Measurements from ENCODE around the gene ARF5. TPM values are rescaled to one million over a fixed set of nuclear protein-coding genes. Genes with fewer than 3 reads are reported as not detected.
"Not testable (repeated sequence)": the region's sequence is repeated elsewhere in the genome, so short reads cannot be mapped to it uniquely, and the experiment has no call there.

The ARF5 gene
- total RNA-seq, 4 donors from 2014 or later = 117 to 180 (median 147) TPM

GRCh38 chr7:127550247-127550646, 38.0 kb upstream of the ARF5 start:
- Histone ChIP-seq H3K4me1 (no peaks in the 10 kb centered on the region), H3K27me3 (no peaks in the 10 kb centered on the region), H3K4me3 (no peak overlapping the region), H3K27ac (replicated peaks in 1 of 4) (no peak overlapping the region), H3K36me3 (no peaks in the 10 kb centered on the region), H3K9me3 (no peaks in the 10 kb centered on the region)
- TF ChIP-seq, protein P1, sequence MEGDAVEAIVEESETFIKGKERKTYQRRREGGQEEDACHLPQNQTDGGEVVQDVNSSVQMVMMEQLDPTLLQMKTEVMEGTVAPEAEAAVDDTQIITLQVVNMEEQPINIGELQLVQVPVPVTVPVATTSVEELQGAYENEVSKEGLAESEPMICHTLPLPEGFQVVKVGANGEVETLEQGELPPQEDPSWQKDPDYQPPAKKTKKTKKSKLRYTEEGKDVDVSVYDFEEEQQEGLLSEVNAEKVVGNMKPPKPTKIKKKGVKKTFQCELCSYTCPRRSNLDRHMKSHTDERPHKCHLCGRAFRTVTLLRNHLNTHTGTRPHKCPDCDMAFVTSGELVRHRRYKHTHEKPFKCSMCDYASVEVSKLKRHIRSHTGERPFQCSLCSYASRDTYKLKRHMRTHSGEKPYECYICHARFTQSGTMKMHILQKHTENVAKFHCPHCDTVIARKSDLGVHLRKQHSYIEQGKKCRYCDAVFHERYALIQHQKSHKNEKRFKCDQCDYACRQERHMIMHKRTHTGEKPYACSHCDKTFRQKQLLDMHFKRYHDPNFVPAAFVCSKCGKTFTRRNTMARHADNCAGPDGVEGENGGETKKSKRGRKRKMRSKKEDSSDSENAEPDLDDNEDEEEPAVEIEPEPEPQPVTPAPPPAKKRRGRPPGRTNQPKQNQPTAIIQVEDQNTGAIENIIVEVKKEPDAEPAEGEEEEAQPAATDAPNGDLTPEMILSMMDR (IDR thresholded peaks at IDR 0.05) = no peak
- no peak for TF ChIP-seq POLR2A (IDR thresholded peaks at IDR 0.05; ENCODE audit: low read depth)
- TF ChIP-seq EP300 (IDR thresholded peaks at IDR 0.05) = no peak
- TF ChIP-seq POLR2AphosphoS5 (IDR thresholded peaks at IDR 0.05) = no peak
- intact Hi-C loops (cut with DNase I) = no loop called here
- no peak for DNase-seq (ENCODE audit: extremely low spot score)
- 68% methylated on average over 1 of the region's 1 CpG for WGBS

DNA sequence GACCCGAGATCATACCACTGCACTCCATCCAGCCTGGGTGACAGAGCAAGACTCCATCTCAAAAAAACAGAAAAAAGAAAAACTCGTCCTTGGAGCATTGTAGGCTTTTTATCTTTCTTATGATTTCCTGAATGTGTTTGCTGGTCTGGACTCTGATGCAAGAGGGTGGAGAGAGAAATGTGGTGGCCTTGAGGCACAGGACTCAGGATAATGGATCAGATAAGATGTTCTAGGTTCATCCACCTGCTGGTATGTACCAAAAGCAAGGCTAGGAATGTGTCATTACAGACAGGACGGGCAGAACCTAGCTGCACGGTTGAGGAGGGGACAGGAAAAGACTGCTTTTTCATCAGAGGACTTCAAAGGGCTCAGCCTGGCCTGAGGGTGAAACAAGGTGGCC, 36.3 kb upstream of the ARF5 start:
- H3K4me1 ChIP-seq = no peaks in the 10 kb centered on the region
- no peak for TF ChIP-seq POLR2AphosphoS5 (IDR thresholded peaks at IDR 0.05)
- no peak for TF ChIP-seq POLR2A (IDR thresholded peaks at IDR 0.05; ENCODE audit: low read depth)
- intact Hi-C loops (cut with DNase I) = no loop called here
- no peak overlapping the region for H3K4me3 ChIP-seq
- no peaks in the 10 kb centered on the region for H3K36me3 ChIP-seq
- no peaks in the 10 kb centered on the region for H3K27me3 ChIP-seq
- H3K27ac ChIP-seq (replicated peaks in 1 of 4) = no peak overlapping the region
- 75% methylated on average over 4 of the region's 4 CpGs for WGBS
- no peaks in the 10 kb centered on the region for H3K9me3 ChIP-seq
- no peak for DNase-seq (ENCODE audit: extremely low spot score)

DNA sequence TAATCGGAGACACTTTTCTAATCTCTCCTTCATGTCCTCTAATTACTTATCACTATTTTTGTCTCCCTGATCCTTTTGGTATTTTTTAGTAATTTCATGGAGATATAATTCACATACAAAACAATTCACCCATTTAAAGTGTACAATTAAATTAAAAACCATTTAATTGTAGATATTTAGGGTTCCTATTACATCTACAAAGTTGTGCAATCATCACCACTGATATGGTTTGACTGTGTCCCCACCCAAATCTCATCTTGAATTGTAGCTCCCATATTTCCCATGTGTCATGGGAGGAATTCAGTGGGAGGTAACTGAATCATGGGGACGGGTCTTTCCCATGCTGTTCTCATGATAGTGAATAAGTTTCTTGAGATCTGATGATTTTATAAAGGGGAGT, 31.8 kb upstream of the ARF5 start:
- no peak overlapping the region for H3K4me3 ChIP-seq
- intact Hi-C loops (cut with DNase I) = no loop called here
- H3K27me3 ChIP-seq = no peaks in the 10 kb centered on the region
- no peaks in the 10 kb centered on the region for H3K9me3 ChIP-seq
- no peaks in the 10 kb centered on the region for H3K4me1 ChIP-seq
- no peak for DNase-seq (ENCODE audit: extremely low spot score)
- TF ChIP-seq, protein P1 (IDR thresholded peaks at IDR 0.05) = no peak
- TF ChIP-seq POLR2A (IDR thresholded peaks at IDR 0.05; ENCODE audit: low read depth) = no peak
- no peak for TF ChIP-seq POLR2AphosphoS5 (IDR thresholded peaks at IDR 0.05)
- H3K36me3 ChIP-seq = no peaks in the 10 kb centered on the region
- WGBS = 90% methylated on average over 2 of the region's 2 CpGs
- H3K27ac ChIP-seq (replicated peaks in 1 of 4) = no peak overlapping the region

DNA sequence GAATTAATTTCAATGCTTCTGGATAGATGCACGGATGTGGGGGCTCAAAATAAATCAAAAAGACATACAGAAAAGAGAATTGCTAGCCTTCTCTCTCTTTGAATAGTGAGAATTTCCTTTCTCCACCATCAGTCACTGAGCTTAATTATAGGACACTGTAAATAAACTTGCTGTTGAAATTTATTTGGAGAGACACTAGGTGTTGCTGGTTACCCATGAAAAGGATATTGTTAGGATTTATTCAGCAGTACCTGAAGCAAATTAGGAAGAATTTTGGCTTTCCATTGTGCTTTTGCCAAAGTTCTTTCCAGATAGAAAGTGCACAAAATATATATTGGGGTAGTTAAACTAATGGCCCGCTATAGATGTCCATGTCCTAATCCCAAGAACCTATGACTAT, 30.4 kb upstream of the ARF5 start:
- no peaks in the 10 kb centered on the region for H3K36me3 ChIP-seq
- TF ChIP-seq, protein P1 (IDR thresholded peaks at IDR 0.05) = no peak
- TF ChIP-seq EP300 (IDR thresholded peaks at IDR 0.05) (no peak), POLR2AphosphoS5 (IDR thresholded peaks at IDR 0.05) (no peak), POLR2A (IDR thresholded peaks at IDR 0.05; ENCODE audit: low read depth) (no peak)
- H3K27ac ChIP-seq (replicated peaks in 1 of 4) = no peak overlapping the region
- H3K27me3 ChIP-seq = no peaks in the 10 kb centered on the region
- no peaks in the 10 kb centered on the region for H3K4me1 ChIP-seq
- WGBS = 78% methylated on average over 2 of the region's 2 CpGs
- intact Hi-C loops (cut with DNase I) = no loop called here
- no peak overlapping the region for H3K4me3 ChIP-seq
- no peaks in the 10 kb centered on the region for H3K9me3 ChIP-seq
- no peak for DNase-seq (ENCODE audit: extremely low spot score)

DNA sequence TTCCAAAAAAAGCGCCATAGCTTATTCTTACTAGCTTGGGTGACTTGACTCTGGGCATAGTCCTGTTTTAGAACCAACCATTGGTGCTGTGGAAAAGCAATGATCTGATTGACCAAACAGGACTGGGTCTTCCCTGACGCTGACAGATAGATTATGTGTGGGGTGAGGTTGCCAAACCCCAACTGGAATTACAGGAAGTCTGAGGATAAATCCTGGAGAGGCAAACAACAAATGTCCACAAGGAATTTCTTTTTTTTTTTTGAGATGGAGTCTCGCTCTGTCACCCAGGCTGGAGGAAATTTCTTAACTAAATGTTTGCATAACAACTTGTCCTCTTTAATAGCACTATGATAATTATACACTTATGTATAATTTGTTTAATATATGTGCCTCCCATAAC, 22.0 kb upstream of the ARF5 start:
- 80% methylated on average over 3 of the region's 3 CpGs for whole genome bisulfite sequencing
- DNase-seq (ENCODE audit: extremely low spot score) = no peak
- intact Hi-C loops (cut with DNase I) = no loop called here
- H3K4me3 ChIP-seq = no peak overlapping the region
- H3K9me3 ChIP-seq = no peaks in the 10 kb centered on the region
- no peak for TF ChIP-seq EP300 (IDR thresholded peaks at IDR 0.05)
- H3K36me3 ChIP-seq = no peaks in the 10 kb centered on the region
- H3K4me1 ChIP-seq = no peaks in the 10 kb centered on the region
- H3K27ac ChIP-seq (replicated peaks in 1 of 4) = no peak overlapping the region
- H3K27me3 ChIP-seq = no peaks in the 10 kb centered on the region

DNA sequence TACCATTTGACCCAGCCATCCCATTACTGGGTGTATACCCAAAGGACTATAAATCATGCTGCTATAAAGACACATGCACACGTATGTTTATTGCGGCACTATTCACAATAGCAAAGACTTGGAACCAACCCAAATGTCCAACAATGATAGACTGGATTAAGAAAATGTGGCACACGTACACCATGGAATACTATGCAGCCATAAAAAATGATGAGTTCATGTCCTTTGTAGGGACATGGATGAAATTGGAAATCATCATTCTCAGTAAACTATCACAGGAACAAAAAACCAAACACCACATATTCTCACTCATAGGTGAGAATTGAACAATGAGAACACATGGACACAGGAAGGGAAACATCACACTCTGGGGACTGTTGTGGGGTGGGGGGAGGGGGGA, 20.2 kb upstream of the ARF5 start:
- H3K9me3 ChIP-seq; DNase-seq (ENCODE audit: extremely low spot score); H3K36me3 ChIP-seq; H3K27ac ChIP-seq (replicated peaks in 1 of 4); intact Hi-C loops (cut with DNase I); H3K4me3 ChIP-seq; H3K4me1 ChIP-seq; H3K27me3 ChIP-seq: not testable (repeated sequence)
- no CpG with 5 or more reads among the region's 3 CpGs for WGBS

All from esophagus muscularis mucosa (tissue), 4 donors.